ENCODE data around the gene GANAB.

DNA sequence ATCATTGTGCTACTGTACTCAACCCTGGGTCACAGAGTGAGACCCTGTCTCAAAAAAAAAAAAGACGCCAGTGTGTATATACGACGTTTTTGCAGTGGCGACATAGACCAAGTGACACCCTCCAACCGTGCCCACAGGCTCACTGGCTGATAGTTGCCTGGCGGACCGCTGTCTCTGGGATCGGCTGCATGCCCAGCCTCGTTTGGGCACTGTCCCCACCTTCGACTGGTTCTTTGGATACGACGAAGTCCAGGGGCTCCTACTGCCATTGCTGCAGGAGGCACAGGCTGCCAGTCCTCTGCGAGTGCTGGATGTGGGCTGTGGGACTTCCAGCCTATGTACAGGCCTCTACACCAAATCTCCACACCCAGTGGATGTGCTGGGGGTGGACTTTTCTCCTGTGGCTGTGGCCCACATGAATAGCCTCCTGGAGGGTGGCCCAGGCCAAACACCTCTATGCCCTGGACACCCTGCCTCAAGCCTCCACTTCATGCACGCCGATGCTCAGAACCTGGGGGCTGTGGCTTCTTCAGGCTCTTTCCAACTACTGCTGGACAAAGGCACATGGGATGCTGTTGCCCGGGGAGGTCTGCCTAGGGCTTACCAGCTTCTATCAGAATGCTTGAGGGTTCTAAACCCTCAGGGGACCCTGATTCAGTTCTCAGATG, 20.0 kb upstream of the GANAB start:
- TF ChIP-seq, protein P1, sequence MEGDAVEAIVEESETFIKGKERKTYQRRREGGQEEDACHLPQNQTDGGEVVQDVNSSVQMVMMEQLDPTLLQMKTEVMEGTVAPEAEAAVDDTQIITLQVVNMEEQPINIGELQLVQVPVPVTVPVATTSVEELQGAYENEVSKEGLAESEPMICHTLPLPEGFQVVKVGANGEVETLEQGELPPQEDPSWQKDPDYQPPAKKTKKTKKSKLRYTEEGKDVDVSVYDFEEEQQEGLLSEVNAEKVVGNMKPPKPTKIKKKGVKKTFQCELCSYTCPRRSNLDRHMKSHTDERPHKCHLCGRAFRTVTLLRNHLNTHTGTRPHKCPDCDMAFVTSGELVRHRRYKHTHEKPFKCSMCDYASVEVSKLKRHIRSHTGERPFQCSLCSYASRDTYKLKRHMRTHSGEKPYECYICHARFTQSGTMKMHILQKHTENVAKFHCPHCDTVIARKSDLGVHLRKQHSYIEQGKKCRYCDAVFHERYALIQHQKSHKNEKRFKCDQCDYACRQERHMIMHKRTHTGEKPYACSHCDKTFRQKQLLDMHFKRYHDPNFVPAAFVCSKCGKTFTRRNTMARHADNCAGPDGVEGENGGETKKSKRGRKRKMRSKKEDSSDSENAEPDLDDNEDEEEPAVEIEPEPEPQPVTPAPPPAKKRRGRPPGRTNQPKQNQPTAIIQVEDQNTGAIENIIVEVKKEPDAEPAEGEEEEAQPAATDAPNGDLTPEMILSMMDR (IDR thresholded peaks at IDR 0.05): no peak
- TF ChIP-seq POLR2A (IDR thresholded peaks at IDR 0.05): no peak

Data from testis (tissue), 2 donors.